ENCODE measurements around the gene RIPOR3. TPM values are rescaled to one million over a fixed set of nuclear protein-coding genes. Genes with fewer than 3 reads are reported as not detected.
"Not testable (repeated sequence)": the region's sequence is repeated elsewhere in the genome, so short reads cannot be mapped to it uniquely, and the experiment has no call there.

Gene RIPOR3
- total RNA-seq, 2 experiments from 2014 or later: not detected

DNA sequence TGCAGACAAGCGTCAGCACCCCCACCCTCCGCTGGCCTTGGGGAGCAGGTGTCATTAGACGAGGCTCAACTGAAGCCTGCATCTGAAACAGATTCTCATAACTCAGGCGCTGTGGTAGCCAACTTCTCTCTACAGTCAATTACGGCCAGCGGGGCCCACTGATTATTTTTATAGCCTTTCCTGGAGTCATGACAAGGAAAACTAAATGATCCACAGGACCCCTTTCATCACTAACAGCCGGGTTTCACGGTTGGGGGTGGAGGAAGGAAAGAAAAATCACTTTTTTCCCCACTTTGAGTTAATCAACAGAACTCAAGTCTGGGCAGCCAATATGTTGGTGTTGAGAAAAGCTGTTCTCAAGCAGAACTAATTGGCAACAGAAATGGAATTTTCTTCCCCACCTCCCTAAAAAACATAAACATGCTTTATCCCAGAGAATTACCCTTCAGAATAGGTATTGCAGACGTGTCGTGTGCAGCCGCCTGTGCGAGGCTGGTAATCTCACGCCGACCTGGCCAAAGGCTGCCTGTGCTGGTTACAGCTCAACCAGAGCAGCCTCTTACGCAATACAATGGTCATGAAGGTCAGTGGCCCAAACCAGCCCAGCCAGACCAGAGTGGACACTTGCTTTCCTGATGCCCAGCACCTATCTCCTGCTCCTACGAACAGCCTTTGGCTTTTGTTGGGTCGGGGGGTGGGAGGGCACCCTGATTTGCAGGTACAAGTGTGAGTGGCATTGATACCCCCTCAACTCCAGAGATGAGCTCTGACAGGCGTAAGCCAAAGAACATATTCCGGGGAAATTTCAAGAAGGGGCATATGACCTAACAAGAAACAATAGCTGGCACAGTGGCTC is 11.0 kb downstream of the RIPOR3 start:
- Mint-ChIP-seq H3K4me1 (ENCODE audit: low read depth) (no peaks in the 10 kb centered on the region), H3K27me3 (no peaks in the 10 kb centered on the region), H3K27ac (no peak overlapping the region), H3K36me3 (no peaks in the 10 kb centered on the region), H3K9me3 (no peaks in the 10 kb centered on the region), H3K4me3 (no peak overlapping the region)
- CTCF ChIA-PET: no interaction called here
- POLR2A ChIA-PET: no interaction called here
- intact Hi-C loops (cut with micrococcal nuclease): no loop called here
- no peak for DNase-seq

DNA sequence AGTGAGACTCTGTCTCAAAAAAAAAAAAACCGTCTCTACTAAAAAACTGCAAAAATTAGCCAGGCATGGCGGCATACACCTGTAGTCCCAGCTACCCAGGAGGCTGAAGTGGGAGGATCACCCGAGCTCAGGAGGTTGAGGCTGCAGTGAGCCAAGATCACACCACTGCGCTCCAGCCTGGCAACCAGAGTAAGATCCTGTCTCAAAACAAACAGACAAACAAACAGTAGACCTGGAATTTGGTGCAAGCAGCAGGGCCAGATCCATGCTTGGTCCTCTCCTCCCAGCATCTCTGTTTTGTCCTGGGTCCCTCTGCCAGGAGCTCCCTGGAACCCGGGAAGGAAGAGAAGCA is 11.6 kb downstream of the RIPOR3 start:
- DNase-seq: no peak
- no peaks in the 10 kb centered on the region for H3K9me3 Mint-ChIP-seq
- no peaks in the 10 kb centered on the region for H3K27me3 Mint-ChIP-seq
- no peak overlapping the region for H3K27ac Mint-ChIP-seq
- no peak overlapping the region for H3K4me3 Mint-ChIP-seq
- ChIA-PET POLR2A (no interaction called here), CTCF (no interaction called here)
- no peaks in the 10 kb centered on the region for H3K36me3 Mint-ChIP-seq
- intact Hi-C loops (cut with micrococcal nuclease): no loop called here
- H3K4me1 Mint-ChIP-seq (ENCODE audit: low read depth): no peaks in the 10 kb centered on the region

DNA sequence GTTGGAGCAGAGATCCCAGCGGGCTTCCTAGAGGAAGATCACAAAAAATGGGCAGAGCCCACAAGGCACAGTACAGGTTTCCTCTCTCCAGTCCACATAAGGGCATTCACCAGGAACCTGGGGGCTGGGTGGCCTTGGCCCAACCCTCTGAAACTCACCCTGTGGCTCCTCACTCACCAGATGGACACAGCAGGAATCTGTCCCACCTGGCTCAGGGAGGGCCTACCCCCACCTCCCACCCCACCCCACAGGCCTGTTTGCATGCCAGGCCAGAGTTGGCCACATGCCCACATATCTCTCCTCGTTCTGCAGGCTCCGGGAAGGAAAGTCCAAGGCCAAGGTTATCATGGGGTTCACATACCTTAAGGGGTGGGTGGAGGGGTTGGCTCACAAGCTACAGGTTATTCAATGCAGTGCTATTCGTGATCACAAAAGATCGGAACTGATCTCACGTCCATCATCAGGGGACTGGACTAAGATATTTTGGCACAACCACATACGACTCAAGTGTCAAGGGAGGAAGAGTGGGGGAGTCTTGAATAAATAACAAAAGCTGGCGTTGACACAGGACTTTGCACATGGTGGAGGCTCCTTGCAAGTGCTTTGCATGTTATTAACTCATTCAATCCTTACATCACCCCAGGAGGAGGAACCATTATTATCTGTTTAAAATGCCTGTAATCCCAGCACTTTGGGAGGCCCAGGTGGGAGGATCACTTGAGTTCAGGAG is 13.0 kb downstream of the RIPOR3 start:
- Mint-ChIP-seq H3K36me3 (no peaks in the 10 kb centered on the region), H3K4me3 (no peak overlapping the region), H3K27ac (no peak overlapping the region), H3K4me1 (ENCODE audit: low read depth) (no peaks in the 10 kb centered on the region), H3K9me3 (no peaks in the 10 kb centered on the region), H3K27me3 (no peaks in the 10 kb centered on the region)
- ChIA-PET CTCF (interaction anchor here (1.0 kb wide), 1 partner anchor 71 kb away, joined by 8 read pairs; no protein-coding TSS in a partner anchor), POLR2A (no interaction called here)
- no peak for DNase-seq
- intact Hi-C loops (cut with micrococcal nuclease): no loop called here

DNA sequence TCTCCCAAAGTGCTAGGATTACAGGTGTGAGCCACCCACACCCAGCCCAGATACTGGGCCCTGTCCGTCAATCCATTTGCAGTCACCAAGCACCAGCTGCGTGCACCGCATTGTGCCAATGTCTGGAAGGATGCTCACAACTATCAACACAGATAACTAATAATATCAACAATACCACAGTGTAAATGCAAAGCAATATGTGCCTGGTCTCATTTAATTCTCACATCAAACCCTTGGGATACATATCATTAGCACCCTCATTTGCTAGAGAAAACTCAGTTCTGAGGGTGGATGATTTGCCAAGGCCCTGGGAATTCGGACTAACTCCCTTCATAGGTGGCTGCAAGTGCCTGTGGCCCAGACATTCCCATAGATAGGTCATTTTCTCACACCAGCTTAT is 14.5 kb downstream of the RIPOR3 start:
- Mint-ChIP-seq H3K9me3 (no peaks in the 10 kb centered on the region), H3K4me3 (no peak overlapping the region), H3K27ac (no peak overlapping the region), H3K27me3 (no peaks in the 10 kb centered on the region), H3K4me1 (ENCODE audit: low read depth) (no peaks in the 10 kb centered on the region), H3K36me3 (no peaks in the 10 kb centered on the region)
- ChIA-PET CTCF (interaction anchor here (2.6 kb wide), 1 partner anchor 73 kb away, joined by 8 read pairs; no protein-coding TSS in a partner anchor), POLR2A (no interaction called here)
- no peak for DNase-seq
- intact Hi-C loops (cut with micrococcal nuclease): no loop called here

DNA sequence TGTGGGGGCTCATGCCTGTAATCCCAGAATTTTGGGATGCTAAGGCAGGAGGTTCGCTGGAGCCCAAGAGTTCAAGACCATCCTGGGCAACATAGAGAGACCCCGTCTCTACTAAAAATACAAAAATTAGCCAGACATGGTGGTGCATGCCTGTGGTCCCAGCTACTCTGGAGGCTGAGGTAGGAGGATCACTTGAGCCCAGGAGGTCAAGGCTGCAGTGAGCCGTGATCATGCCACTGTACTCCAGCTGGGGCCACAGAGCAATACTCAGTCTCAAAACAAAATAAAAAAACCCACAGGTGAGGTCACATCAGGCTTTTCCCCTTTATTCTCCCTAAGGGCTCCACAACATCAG is 15.0 kb downstream of the RIPOR3 start:
- POLR2A ChIA-PET; H3K4me3 Mint-ChIP-seq; H3K4me1 Mint-ChIP-seq (ENCODE audit: low read depth); H3K27me3 Mint-ChIP-seq; H3K9me3 Mint-ChIP-seq; intact Hi-C loops (cut with micrococcal nuclease); H3K27ac Mint-ChIP-seq; H3K36me3 Mint-ChIP-seq; DNase-seq: not testable (repeated sequence)
- CTCF ChIA-PET: interaction anchor here (0.6 to 2.6 kb wide), 2 partner anchors 37 to 73 kb away, joined by 3 to 8 read pairs; no protein-coding TSS in a partner anchor

DNA sequence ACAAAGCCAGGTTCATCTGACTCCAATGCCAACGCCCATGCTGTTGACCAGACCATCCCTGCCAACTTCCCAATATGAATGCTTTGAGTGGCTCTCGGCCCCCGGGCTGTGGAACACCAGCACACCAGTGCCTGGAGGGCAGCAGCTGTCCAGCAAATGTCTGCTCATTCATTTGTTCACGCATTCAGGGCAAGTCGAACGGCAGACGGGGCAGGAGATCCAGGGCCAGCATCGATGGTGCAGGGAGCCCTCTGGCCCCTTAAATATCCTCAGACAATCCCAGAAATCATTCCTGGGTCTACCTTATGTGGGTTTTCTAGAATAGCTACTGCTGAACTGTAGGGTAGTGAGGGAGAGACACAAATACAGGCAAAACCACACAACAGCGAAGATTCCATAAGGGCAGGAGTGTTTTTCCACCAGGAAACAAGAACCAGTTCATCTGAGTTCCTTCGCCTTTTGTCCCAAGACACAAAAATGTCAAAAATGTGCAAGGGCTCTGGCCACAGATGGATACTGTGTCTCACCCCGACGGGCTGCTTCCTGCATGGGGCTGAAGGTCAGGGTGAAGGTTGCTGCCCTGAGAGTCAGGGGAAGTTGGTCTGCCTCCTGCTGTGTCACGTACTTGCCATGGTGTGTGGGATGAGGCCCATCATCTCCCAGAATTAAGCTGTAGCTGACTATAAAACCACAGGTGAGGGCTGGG is 15.5 kb downstream of the RIPOR3 start:
- CTCF ChIA-PET: interaction anchor here (0.6 to 2.6 kb wide), 2 partner anchors 38 to 74 kb away, joined by 3 to 8 read pairs; no protein-coding TSS in a partner anchor
- no peaks in the 10 kb centered on the region for H3K9me3 Mint-ChIP-seq
- intact Hi-C loops (cut with micrococcal nuclease): no loop called here
- no peak overlapping the region for H3K4me3 Mint-ChIP-seq
- H3K36me3 Mint-ChIP-seq: no peaks in the 10 kb centered on the region
- H3K4me1 Mint-ChIP-seq (ENCODE audit: low read depth): no peaks in the 10 kb centered on the region
- POLR2A ChIA-PET: no interaction called here
- H3K27ac Mint-ChIP-seq: no peak overlapping the region
- no peaks in the 10 kb centered on the region for H3K27me3 Mint-ChIP-seq
- DNase-seq: no peak

DNA sequence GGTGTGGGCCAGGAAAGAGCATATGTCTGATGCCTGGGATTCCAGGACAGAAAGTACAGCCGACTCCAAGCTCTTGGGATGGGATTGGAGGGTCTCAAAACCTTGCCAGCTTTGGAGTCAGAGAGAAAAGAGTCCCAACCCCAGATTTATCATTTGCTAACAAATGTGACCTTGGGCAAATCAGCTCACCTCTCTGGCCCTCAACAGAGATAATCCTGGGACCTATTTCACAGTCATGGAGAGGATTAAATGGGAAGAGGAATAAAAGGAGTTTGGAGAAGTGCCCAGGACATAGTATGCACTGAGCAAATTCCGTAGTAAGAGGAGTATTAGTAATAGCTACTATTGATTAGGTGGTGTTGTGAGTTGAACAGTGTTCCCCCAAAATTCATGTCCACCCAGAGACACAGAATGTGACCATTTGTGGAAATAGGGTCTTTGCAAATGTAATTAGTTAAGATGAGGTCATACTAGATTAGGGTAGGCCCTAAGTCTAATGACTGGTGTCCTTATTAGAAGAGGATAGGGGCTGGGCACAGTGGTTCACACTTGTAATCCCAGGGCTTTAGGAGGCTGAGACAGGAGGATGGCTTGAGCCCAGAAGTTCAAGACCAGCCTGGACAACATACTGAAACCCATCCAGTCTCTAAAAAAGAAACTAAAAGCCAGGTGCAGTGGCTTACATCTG is 17.1 kb downstream of the RIPOR3 start:
- Mint-ChIP-seq H3K27me3 (no peaks in the 10 kb centered on the region), H3K27ac (no peak overlapping the region), H3K4me3 (no peak overlapping the region), H3K36me3 (no peaks in the 10 kb centered on the region), H3K4me1 (ENCODE audit: low read depth) (no peaks in the 10 kb centered on the region), H3K9me3 (no peaks in the 10 kb centered on the region)
- intact Hi-C loops (cut with micrococcal nuclease): no loop called here
- ChIA-PET POLR2A (no interaction called here), CTCF (interaction anchor here (1.0 kb wide), 1 partner anchor 75 kb away, joined by 3 read pairs; no protein-coding TSS in a partner anchor)
- no peak for DNase-seq

DNA sequence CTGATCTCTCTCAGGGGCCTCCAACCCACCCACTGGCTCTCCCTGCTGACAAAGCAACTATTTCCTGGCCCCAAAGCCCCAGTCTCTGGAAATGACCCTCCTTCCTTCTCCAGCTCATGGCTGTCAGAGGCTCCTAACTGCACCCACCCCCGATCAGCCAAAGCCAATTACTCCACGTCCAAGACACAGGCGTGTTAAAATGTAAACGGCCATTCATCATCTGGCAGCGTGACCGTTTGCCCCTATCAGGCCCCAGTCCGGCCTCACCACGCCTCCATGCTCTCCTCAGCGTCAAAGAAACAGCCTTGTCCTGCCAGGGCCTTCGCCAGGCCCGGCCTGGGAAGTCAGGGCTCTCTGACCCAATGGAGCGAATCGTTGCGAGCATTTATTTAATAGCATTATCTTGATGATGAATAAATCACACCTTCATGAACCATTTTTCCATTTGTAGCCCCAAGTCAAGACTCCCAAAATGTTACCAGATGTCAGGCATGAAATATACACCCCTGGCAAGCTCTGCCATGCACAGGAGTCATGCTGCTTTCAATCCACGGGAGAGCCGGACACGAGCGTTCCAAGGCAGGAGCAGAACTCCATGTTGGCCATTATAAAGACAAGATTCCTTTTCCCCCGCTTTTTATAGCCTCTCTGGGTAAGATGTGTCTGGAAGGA is 17.7 kb downstream of the RIPOR3 start:
- POLR2A ChIA-PET: no interaction called here

DNA sequence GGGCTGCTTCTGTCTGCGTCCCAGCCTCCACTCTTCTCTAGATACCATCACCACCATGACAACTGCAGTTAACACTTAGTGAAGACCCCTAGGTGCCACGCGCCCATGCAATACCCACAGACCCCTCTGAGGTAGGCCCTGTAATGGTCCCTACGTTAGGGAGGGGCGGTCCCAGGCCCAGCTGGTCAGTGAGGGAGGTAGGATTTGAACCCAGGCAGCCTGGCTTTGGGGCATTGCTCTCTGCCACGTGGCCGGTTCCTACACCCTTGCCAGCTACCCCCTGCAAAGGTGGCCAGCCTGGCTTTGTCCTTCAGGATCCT is 18.2 kb downstream of the RIPOR3 start:
- Mint-ChIP-seq H3K4me3 (no peak overlapping the region), H3K9me3 (no peaks in the 10 kb centered on the region), H3K36me3 (no peaks in the 10 kb centered on the region), H3K27ac (no peak overlapping the region), H3K4me1 (ENCODE audit: low read depth) (no peaks in the 10 kb centered on the region), H3K27me3 (no peaks in the 10 kb centered on the region)
- ChIA-PET CTCF (interaction anchor here (1.0 kb wide), 1 partner anchor 76 kb away, joined by 3 read pairs; no protein-coding TSS in a partner anchor), POLR2A (no interaction called here)
- DNase-seq: no peak
- intact Hi-C loops (cut with micrococcal nuclease): no loop called here

More for the DNA sequence above, 17.7 kb downstream of the RIPOR3 start:
- H3K36me3 Mint-ChIP-seq: no peaks in the 10 kb centered on the region
- no peak for DNase-seq
- H3K27ac Mint-ChIP-seq: no peak overlapping the region
- no peaks in the 10 kb centered on the region for H3K4me1 Mint-ChIP-seq (ENCODE audit: low read depth)
- intact Hi-C loops (cut with micrococcal nuclease): no loop called here
- no peaks in the 10 kb centered on the region for H3K9me3 Mint-ChIP-seq
- CTCF ChIA-PET: interaction anchor here (1.0 kb wide), 1 partner anchor 76 kb away, joined by 3 read pairs; no protein-coding TSS in a partner anchor
- H3K27me3 Mint-ChIP-seq: no peaks in the 10 kb centered on the region
- H3K4me3 Mint-ChIP-seq: no peak overlapping the region

DNA sequence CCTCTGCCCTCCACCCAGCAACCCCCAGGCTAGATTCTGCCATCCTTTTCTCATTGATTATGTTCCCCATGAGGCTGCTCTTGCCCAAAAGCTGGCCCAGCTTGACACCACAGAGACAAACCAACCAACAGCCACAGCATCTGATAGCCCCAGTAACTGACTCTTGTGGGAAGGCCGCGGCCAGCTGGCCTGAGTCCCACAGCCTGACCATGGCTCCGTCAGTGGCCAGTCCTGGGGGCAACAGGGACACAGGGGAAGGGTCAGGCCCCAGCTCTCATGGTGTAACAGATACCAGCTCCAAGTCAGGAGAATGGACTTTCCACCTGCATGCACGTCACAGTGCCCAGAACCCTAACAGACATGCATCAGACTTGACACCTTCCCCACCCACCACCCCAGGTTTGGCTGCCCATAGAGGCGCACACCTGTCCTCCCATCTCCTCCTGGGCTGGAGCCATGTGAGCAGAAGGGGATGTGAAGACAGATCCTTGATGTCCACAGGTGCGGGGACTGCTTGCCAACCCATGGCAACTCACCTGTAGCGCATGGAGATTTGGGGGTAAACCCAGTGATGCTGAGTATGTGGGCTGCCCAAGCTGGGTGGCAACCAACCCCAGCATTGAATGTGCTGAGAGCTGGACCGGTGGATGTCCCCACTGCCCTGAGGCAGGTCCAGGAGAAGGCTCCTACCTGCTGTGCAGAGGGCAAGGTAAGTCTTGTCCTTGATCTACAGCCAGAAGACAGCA is 18.8 kb downstream of the RIPOR3 start:
- Mint-ChIP-seq H3K27me3 (no peaks in the 10 kb centered on the region), H3K9me3 (no peaks in the 10 kb centered on the region), H3K4me1 (ENCODE audit: low read depth) (no peaks in the 10 kb centered on the region), H3K36me3 (no peaks in the 10 kb centered on the region), H3K27ac (no peak overlapping the region), H3K4me3 (no peak overlapping the region)
- intact Hi-C loops (cut with micrococcal nuclease): no loop called here
- ChIA-PET POLR2A (no interaction called here), CTCF (interaction anchor here (1.4 kb wide), 1 partner anchor 77 kb away, joined by 4 read pairs; no protein-coding TSS in a partner anchor)
- no peak for DNase-seq

DNA sequence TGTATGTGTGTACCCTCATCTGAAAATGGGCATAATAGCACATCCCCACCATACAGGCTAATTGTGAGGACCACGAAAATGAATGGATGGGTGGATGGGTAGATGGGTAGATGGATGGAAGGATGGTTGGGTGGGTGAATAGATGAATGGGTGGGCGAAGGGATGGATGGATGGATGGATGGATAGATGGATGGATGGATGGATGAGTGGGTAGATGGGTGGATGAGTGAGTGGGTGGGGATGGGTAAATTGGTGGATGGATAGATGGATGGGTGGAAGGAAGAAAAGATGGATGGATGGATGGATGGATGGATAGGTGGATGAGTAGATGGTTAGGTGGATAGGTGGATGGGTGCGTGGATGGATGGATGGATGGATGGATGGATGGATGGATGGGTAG is 19.7 kb downstream of the RIPOR3 start:
- no peak for DNase-seq
- Mint-ChIP-seq H3K27me3 (peaks cover 2% of the 10 kb centered on the region), H3K27ac (no peak overlapping the region), H3K4me3 (no peak overlapping the region), H3K36me3 (no peaks in the 10 kb centered on the region), H3K4me1 (ENCODE audit: low read depth) (no peaks in the 10 kb centered on the region), H3K9me3 (no peaks in the 10 kb centered on the region)
- POLR2A ChIA-PET: no interaction called here
- CTCF ChIA-PET: interaction anchor here (1.4 kb wide), 1 partner anchor 78 kb away, joined by 4 read pairs; no protein-coding TSS in a partner anchor
- intact Hi-C loops (cut with micrococcal nuclease): no loop called here
